NCI-H69 (cell line): ENCODE measurements around the gene SPTAN1.

Experiments used
- DNase-seq: peaks from one replicate; lab custom pipeline; 2025; lab: John Stamatoyannopoulos, UW

The SPTAN1 gene

DNA sequence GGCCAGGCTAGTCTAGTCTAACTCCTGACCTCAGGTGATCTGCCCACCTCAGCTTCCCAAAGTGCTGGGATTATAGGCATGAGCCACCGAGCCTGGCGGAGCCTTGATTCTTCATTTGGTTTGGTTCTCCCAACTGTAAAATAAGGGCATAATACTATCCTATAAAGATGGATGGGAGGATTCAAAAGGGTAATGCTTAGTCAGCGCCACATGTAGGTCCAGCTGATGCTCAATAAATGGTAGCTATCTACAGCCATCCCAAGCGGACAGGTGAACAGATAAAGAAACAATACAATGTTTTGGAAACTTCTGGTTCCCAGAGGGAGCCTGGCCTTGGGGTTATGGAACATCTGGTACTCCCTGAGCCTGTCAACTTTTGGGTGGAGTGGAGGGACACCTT lies 123.0 kb downstream of the SPTAN1 start:
- no peak for DNase-seq

DNA sequence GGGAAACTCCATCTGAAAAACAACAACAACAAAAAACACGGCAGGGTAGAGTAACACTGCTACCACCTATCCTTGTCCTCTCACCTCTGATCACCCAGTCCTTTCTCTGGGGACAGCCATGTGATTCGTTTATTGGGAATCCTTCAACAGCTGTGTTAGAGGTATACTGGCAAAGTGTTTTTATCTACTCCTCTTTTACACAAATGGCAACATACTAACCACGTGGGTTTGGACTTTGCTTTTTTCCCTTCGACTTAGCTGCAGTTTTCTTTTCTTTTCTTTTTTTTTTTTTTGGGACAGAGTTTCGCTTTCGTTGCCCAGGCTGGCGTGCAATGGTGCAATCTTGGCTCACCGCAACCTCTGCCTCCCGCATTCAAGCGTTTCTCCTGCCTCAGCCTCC lies 125.4 kb downstream of the SPTAN1 start:
- no peak for DNase-seq
